Activated CD4-positive, CD25-positive, alpha-beta regulatory T cell treated with anti-CD3 and anti-CD28 coated beads, Interleukin-2, amount 50 U/mL, for 16 hours (primary cell): ENCODE data around the gene MATN1.
"Not testable (repeated sequence)": the region's sequence is repeated elsewhere in the genome, so short reads cannot be mapped to it uniquely, and the experiment has no call there.

ENCODE experiments used
- DNase-seq: peaks from one replicate; pipeline ENCODE4 v3.0.0-alpha.2; 2020; ENCODE audit warnings: low read depth, low spot score

The MATN1 gene, protein sequence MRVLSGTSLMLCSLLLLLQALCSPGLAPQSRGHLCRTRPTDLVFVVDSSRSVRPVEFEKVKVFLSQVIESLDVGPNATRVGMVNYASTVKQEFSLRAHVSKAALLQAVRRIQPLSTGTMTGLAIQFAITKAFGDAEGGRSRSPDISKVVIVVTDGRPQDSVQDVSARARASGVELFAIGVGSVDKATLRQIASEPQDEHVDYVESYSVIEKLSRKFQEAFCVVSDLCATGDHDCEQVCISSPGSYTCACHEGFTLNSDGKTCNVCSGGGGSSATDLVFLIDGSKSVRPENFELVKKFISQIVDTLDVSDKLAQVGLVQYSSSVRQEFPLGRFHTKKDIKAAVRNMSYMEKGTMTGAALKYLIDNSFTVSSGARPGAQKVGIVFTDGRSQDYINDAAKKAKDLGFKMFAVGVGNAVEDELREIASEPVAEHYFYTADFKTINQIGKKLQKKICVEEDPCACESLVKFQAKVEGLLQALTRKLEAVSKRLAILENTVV

DNA sequence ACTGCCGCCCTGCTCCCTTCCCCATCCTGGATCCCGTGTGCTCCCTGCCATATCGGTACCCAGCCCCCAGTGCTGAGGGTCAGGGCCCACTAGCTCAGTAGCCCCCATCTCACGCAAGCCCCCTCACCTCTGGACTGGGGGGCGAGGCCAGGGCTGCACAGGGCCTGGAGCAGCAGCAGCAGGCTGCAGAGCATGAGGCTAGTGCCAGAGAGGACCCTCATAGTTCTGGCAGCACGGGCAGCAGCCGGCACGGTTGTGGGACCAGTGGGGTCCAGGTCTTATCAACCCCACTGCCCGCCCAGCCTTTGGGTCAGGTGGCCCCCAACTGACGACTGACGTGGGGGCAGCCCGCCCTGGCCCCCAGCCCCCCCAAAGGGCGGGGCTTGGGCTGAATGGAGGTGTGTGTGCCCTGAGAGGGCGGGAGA is at the start of gene MATN1:
Gene MATN1, minus strand, starts transcription at position 255 of the 425 bp plus-strand sequence. Its CDS starts 34 bp downstream, at position 221.
- no peak for DNase-seq

DNA sequence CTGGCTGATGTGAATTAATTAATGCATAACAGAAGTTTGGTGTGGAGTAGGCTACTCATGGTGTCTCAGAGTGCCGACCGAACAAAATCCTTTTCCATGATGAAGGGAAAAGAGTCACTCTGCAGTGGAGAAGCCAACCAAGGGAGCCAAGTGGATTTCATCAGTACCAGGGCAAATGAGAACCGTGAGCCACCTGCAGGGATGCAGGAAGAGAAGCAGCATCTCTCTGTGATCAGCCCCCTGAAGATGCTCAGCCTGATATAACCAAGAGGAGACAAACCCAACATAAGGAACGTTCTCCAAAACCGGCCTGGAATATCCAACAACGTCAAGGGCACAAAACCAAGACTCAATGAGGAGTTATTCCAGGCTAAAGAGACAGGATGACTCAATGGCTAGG is 47.6 kb upstream of the MATN1 start:
- DNase-seq: no peak

DNA sequence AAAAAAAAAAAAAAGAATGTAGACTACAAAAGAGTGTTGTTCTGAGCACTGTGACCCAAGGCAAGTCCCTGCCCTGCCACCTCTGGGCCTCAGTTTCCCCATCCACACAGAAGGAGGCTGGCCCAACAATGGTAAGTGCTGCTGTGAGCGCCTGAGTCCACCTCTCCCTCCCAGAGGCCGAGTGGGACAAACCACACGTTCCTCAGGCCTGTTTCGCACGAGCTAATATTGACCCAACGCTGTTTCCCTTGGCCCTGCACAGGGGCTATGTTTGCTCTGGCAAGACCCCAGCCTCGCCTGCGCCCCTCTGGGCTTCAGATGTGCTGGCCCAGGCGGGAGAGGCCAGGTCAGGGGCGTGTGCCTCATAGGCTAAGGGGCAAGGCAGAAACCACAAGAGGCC is 46.8 kb upstream of the MATN1 start:
- DNase-seq: no peak

DNA sequence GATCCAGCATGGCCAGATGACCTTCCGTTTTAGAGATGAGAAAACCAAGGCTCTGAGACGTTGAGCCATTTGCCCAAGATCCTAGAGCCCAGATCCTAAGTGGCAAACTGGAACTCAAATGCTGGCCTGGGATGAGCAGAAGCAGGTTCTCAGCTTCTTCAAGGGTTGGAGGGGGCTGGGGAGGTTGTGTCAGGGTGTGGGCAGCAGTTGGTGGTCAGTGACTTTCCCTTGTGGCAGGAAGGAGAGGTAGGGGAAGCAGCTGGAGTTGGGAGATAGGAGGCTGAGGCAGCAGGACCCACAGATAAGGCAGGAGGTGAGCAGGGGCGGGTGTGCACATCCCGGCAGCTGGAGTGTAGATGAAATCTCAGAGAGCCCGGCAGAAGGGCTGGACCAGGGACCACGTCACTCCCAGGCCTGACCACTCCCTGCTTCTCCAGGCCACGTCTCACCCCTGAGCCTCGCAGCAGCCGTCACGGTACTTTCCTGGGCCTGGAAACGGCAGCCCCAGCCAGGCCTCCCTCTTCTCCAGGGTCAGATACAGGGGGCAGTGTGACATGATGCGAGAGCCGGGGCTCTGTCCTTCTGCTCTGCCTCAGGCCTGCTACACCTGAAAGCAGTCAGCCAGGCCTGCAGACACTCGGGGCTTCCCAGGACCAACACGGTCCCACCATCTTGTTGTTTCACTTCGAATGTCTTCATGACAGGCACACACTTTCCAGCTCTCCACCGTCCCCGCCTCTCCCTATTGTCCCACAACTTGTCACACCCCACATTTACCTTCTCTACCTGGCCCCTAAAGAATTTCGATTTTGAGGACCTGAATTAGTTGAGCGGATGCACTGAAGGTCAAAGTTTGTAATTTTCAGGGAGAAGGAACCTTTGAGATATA is 45.7 kb upstream of the MATN1 start:
- no peak for DNase-seq

DNA sequence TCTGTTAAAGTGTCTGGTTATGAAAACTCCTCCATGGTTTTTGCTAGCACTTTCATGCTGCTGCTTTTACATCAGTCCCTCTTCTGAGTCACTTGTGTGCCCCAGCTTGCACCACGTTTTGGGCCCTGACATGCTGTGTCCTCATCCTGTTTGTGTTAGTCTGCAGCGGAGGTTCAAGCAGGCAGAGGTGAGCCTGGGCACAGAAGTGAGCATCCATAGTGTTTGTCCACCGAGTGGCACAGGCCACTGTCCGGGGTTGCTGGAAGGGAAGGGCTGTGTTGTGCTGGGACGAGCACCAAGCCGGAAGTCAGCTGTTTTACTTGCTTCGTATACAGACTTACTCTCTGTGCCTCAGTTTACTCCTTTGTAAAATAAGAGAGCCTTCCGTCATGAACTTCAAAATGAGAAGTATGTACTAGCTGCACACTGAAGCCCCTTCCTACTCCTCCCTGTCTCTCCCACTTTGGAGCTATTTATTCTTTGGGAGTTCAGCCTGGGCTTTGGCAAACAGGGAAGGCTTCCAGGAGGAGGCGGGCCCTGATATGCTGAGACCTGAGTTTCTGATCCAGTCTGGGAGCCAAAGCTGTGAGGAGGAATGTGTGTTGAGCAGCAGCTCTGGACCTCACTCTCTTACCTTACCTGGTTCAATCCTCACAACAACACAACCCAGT is 44.9 kb upstream of the MATN1 start:
- no peak for DNase-seq

DNA sequence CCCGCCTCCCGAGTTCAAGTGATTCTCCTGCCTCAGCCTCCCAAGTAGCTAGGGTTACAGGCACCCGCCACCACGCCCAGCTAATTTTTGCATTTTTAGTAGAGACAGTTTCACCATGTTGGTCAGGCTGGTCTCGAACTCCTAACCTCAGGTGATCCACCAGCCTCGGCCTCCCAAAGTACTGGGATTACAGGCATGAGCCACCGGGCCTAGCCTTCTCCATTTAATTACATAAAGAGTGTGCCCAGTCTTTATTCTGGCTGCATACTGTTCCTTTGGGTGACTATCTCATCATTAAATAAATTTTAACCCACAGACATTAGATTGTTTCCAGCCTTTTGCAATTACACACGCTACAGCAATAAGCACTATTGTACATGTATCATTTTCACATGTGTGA is 43.6 kb upstream of the MATN1 start:
- DNase-seq: not testable (repeated sequence)

DNA sequence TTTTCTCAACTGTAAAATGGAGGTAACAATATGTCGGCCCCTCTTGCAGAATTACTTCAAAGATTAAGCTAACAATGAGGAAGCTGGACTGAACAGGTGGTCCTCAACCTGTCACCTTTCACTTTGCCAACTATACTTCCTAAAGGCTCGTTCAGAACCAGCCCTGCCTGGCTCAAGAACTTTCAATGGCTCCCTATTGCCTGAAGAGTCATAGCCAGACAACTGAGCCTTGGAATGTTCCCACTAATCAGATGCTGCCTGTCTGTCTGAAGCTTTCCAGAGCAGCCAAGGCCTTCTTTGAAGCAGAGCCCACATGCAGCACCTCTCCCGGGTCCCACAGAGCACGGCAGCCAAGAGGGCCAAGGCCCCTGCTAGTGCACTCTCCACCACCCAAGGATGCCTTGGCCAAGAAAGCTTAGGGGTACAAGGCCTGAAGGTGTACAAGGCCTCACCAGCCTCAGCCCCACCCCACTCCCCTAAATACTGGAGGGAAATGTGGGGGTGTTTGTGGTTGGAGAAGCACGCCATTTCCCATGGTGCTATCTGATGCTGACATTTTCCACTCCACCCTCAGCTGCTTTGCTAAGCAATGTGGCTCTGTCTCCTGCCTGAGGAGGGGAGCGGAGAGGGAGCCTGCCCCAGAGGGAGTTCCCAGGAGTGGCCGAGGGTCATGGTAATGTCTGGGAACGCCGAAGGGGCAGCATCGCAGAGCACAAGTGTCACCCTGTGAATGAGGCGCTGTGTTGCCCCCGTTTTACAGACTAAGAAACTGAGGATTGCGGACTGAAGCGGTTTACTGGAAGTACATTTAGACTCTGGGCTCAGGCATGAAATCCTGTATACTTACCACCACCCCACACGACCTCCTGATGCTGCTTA is 42.4 kb upstream of the MATN1 start:
- DNase-seq: no peak

DNA sequence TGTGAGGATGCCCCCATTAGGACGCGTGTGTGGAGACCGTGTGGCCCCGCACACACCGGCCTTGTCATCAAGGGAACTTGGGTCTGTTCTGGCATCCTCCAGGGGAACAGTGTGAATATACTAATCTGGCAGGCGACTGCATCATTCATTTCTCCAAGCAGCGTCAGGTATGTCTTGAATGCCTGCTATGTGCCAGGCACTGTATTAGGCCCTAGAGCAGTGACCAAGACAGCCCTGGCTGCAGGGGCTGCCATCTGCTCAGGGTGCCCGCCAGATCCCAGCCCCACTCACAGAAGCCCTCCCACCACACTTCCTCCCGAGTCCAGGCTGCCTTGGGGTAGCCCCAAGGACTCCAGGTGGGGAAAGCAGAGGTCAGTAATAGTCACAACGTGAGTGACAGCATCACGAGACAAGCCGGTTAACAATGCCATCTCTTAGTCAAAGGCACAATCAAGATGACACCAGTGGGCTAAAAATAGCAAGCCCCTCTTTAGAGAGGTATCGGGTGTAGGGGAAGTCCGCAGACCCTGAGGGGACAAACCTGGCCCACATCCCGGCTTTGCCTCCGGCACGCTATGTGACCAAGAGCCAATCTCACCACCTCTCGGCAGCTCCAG is 41.7 kb upstream of the MATN1 start:
- DNase-seq: no peak

DNA sequence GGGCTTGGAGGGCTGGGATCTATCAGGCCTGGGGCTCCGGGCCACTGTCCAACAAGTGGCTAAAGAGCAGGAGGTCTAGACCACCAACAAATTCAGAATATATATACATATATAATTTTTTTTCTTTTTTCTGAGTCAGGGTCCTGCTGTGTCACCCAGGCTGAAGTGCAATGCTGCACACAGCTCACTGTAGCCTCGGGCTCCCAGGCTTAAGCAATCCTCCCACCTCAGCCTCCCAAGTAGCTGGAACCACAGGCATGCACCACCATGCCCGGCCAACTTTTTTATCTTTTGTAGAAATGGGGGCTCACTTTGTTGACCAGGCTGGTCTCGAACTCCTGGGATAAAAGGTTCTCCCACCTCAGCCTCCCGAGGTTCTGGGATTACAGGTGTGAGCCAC is 41.0 kb upstream of the MATN1 start:
- no peak for DNase-seq

DNA sequence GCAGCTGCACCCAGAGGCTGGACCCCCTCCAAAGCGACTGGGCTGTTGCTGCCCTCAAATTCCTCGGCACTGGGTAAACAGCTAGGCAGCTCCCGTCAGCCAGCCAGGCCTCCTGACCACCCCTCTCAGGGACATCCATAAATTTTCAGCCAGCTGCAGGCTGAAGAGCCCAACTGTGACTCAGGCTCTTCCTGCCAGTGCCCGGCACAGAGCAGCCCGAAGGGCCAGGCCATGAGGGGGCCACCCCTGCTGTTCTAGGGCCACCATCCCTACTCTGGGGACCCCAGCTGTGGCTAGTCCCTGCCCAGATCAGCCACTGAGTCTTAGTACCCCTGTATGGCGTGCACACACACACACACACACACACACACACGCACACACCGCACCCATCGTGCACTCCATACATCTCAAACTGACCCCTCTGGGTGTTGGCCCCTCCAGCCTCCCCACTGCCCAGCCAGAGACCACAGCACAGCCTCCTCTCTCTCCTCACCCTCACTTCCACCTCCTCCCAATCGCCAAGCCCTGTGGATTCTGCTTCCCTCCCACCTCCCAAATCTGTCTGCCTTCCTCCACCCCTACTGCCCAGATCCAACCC is 40.4 kb upstream of the MATN1 start:
- no peak for DNase-seq

DNA sequence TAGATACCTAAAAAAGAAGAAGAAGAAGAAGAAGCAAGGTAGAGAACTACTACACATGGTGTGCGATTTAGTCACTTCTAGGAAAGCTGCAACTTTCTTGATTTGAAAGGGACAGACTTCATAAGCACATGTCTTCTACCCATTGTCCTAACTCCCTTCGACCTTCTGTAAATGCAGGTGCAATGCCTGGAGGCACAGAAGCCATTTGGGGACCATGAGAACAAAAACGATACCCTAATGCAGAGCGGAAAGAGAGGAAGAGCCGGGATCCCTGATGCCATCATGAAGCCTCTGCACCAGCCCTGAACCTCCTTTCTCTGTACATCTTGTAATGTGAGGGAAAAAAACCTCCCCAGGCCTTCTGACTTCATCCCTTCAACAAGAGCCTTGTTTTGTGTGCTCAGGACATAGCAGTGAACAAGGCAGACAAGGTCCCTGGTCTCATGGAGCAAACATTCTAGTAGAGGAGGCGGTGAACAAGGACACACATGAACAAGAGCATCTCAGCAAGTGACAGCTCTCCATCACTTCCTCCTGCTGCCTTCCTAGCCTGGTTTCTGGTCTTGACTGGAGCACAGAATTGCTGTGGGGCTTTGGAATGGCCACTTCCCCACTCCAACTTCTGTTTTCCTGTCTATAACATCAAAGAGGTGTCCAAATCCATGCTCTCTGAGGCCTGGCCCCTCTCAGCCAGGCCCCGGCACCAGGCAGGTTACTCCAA is 39.7 kb upstream of the MATN1 start:
- no peak for DNase-seq

DNA sequence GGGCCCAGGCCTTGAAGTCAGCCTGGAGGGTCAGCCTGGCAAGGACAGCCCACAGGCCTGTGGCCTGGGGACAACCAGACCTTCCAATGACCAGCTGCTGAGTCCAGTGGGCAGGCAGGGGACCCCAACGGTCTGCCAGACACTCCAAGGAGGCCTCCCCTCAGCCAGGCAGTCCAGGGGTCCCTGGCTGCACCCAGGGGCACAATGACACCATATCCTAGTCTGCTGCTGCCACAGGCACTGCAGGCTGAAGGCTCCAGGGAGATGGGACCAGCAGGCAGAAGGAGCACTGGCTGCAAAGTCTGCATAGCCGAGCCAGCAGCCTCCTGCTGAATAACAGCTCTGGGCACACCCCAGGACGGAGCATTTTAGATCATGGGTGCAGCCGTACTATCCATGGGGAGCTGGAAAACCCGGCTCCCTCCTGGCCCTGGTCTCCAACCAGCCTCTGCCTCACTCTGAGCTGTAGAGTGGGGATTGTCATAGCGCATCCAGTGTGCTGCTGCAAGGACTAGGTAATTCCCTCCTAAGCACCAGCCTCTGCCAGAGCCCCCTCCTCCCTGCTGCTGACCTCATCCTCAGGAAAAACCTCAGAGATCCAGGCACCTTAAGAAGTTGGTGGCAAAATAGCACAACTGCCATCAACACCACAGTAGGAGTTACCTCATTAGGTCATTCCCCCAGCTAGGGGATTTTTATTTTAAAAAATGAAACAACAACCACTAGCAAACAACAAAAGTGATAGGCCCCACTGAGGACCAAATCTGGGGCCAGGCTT is 39.0 kb upstream of the MATN1 start:
- no peak for DNase-seq

DNA sequence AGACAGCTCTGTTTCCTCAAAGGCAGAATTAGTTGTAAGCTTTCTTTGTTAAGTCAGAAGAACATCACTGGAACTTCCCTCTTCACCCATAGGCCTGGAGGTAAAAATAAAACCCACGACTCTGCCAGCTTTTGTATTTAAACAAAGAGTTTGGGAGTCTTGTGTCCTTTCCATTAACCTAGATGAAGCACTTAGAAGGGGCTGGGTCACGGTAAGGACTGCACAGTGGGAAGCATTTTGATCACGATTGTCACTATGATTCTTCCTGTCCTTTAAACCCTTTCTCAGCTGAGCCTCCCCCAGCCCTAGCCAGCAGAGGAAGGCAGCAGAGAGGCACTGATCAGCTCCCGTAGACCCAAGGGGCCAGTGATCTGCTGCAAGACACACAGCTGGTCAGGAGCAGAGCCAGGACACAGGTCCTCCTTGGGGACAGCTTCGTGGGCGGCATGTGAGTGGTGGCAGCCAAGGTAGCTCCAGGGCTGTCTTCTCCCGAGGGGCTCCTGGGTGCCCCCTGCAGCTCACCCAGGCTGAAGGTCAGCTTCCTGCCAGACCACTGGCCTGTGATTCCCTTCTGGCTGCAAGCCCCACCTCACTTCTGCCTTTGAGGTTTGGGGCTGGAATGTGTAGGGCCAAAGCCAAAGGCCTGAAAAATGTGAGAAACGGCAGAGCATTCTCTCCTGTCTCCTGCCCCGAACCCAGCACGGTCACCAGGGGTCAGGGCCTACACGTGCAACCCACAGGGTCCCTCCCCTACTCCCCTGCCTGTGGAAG is 38.2 kb upstream of the MATN1 start:
- DNase-seq: no peak

DNA sequence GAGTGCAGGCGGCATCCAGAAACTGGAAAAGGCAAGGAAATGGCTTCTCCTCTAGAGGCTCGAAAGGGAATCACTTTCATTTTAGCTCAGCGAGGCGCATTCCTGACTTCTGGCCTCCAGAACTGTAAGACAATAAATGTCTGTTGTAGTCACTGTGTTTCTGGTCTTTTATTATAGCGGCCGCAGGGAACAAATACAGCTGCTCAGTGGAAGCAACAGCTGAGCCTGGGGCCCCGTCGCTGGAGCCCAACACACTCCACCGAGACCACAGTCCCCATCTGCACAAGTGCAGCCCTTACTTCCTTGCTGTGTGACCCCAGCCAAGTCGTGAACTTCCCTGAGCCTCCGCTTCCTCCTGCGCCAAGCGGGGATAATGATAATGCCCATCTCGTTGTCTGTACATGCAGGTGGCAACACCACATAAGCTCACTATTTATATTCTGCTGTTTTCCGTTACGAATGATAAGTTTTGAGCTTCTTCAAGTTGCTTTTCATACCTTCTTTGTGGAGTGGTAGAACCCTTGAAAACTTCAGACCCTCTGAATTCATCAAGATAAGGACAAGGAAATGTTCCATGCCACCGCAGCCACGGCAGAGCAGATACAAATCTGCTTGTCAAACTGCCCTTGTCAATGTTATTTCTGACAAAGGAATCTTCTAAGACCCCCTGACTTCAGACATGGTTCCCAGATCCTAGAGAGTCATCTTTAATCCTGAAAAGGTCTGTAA is 37.4 kb upstream of the MATN1 start:
- no peak for DNase-seq

DNA sequence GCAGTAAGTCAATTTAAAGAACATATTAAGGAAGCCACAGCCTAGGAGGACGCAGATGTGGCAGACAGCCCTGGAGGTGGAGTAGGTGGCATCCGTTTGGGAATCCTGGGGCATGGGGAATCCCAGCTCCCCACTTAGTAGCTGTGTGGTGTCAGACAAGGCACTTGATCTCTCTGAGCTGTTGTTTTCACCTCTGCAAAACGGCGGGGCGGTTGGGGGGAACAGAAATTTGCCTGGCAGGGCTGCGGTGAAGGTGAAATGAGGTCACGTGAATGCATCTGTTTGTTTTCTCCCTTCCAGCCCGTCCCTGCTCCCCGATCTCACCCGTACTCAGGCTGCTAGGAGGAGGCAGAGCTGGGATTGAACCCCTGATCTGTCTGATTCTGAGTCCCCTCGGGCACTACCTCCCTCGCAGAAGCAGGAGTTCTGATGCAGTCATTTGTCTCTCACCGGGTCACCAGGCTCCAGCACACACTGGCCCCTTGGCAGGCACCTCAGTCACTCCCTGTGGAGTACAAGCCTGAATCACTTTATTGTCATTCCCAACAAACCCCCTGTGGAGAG is 36.4 kb upstream of the MATN1 start:
- DNase-seq: no peak

DNA sequence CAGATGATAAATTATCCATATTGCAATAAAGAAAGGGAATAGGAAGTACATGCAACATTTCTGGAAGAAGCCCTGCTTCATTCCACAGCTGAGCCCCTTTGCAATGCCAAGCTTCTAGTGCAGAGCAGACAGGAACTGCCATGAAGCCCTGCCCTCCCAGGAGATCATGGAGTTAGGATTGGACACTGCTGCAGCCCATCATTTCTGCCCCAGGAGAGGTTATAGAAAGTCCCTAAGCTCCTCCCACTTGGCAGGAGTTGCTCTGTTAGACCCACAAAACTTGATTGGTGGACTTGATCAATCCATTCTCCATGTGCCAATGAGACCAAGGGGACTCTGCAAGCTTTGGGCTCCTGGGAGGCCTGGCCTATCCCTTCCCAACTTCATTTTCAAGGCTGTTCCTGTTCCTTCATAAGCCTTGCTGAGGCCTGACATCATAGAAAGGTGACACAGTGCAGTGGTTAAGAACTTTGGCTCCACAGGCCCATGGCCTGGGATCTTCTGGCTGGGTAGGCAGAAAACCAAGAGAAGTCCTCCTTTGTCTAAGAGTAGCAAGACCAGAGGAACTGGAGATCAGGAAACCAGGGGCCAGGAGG is 35.5 kb upstream of the MATN1 start:
- DNase-seq: no peak
